Measurements from ENCODE around the gene PTAR1. TPM values are rescaled to one million over a fixed set of nuclear protein-coding genes. Genes with fewer than 3 reads are reported as not detected.

PTAR1 gene
- total RNA-seq, 1 experiment from 2014 or later = 32.2 TPM

DNA sequence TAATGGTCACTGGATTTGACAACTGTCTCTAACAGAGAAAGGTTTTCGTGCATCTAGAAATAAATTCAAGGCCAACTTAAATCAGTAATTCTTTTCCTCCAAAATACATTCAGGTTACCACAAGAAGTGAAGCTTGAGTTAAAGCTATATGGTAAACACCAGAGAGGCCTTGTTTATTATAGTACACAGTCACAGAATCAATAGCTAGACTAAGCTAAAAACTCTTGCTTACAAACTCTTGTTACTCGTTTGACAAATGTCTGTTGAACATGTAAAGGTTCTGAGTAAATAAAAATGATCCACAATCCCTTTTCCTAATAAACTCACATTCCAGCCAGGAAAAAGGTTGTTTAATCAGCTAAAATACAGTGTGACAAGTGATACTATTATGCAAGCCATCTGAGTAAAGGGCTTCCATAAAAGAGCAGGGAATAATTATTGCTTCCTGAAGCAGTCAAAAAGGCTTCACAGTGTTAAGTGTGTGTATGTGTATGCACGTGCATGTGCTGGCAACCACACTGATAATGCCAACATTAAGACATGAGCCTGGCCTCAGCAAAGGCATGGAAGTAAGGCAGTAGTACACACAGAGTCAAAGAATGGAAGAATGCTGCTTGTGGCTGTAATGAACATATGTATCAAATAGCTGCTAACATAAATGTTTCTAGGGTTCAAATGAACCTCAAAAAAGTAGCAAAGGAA, 12.8 kb downstream of the PTAR1 start:
- no peaks in the 10 kb centered on the region for H4K20me1 ChIP-seq (ENCODE audit: insufficient read depth)
- ATAC-seq = no peak
- no peak overlapping the region for H3K4me3 ChIP-seq (replicated peaks in 1 of 2; ENCODE audit: low read depth in 1 of 2, low read length in 2 of 2)
- H3K79me2 ChIP-seq (ENCODE audit: insufficient read depth, low read length) = peaks cover 53% of the 10 kb centered on the region
- BruUV-seq (replicated peaks) = no TSS peak
- no peak overlapping the region for H3K4me2 ChIP-seq (ENCODE audit: low read length)
- ChIA-PET POLR2A (no interaction called here), RAD21 (ENCODE audit: low non-redundant PET in 1 of 2, low total read pairs in 2 of 2, uncharacterized antibody in 2 of 2, unreplicated experiment in 2 of 2) (no interaction called here), CTCF (interaction anchor here (1.7 kb wide), 1 partner anchor 184 kb away, joined by 5 read pairs; no protein-coding TSS in a partner anchor)
- intact Hi-C loops (cut with micrococcal nuclease) = no loop called here
- H3K9me2 ChIP-seq (ENCODE audit: insufficient read depth) = no peaks in the 10 kb centered on the region
- no peaks in the 10 kb centered on the region for H3K9me3 ChIP-seq (ENCODE audit: control insufficient read depth in 1 of 2, insufficient read depth in 1 of 2, low read depth in 1 of 2, low read length in 2 of 2)
- TF ChIP-seq POLR2A (IDR thresholded peaks at IDR 0.05; ENCODE audit: borderline replicate concordance, extremely low read depth, insufficient read depth, insufficient read length) = no peak
- TF ChIP-seq FOSL1 (IDR thresholded peaks at IDR 0.05; ENCODE audit: low read depth) = no peak
- no peak for TF ChIP-seq EGR1 (IDR thresholded peaks at IDR 0.05; ENCODE audit: low read depth)
- no peak for TF ChIP-seq SIN3A (IDR thresholded peaks at IDR 0.05; ENCODE audit: low read depth)
- no peak for TF ChIP-seq EZH2phosphoT487 (IDR thresholded peaks at IDR 0.05; ENCODE audit: borderline replicate concordance)
- TF ChIP-seq YY1 (IDR thresholded peaks at IDR 0.05; ENCODE audit: extremely low read depth, insufficient replicate concordance, low read depth, low read length) = no peak
- TF ChIP-seq, protein P1, sequence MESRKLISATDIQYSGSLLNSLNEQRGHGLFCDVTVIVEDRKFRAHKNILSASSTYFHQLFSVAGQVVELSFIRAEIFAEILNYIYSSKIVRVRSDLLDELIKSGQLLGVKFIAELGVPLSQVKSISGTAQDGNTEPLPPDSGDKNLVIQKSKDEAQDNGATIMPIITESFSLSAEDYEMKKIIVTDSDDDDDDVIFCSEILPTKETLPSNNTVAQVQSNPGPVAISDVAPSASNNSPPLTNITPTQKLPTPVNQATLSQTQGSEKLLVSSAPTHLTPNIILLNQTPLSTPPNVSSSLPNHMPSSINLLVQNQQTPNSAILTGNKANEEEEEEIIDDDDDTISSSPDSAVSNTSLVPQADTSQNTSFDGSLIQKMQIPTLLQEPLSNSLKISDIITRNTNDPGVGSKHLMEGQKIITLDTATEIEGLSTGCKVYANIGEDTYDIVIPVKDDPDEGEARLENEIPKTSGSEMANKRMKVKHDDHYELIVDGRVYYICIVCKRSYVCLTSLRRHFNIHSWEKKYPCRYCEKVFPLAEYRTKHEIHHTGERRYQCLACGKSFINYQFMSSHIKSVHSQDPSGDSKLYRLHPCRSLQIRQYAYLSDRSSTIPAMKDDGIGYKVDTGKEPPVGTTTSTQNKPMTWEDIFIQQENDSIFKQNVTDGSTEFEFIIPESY (IDR thresholded peaks at IDR 0.05; ENCODE audit: extremely low read depth, insufficient replicate concordance, low read length) = no peak
- no peak for TF ChIP-seq TCF7L2 (IDR thresholded peaks at IDR 0.05; ENCODE audit: borderline replicate concordance, extremely low read depth, insufficient read depth, insufficient read length)
- TF ChIP-seq JUND (IDR thresholded peaks at IDR 0.05) = no peak
- TF ChIP-seq ELF1 (IDR thresholded peaks at IDR 0.05; ENCODE audit: borderline replicate concordance, low read depth) = no peak
- no peak for TF ChIP-seq MAX (IDR thresholded peaks at IDR 0.05)
- no peak for TF ChIP-seq CBX3 (IDR thresholded peaks at IDR 0.05; ENCODE audit: low read depth)
- no peak for TF ChIP-seq ZFX (IDR thresholded peaks at IDR 0.05)
- H3K9ac ChIP-seq (ENCODE audit: low read length) = no peak overlapping the region
- H3K27me3 ChIP-seq (ENCODE audit: insufficient read depth, low read length) = no peaks in the 10 kb centered on the region
- no peaks in the 10 kb centered on the region; a peak in 1 of 4 replicates for H3K4me1 ChIP-seq (ENCODE audit: control insufficient read depth in 1 of 2, insufficient read depth in 2 of 2, low read length in 2 of 2)
- no peak overlapping the region for H2AFZ ChIP-seq (ENCODE audit: low read depth, low read length, poor library complexity, severe bottlenecking)
- no peak overlapping the region for H3K27ac ChIP-seq (ENCODE audit: low read depth, low read length)
- H3K36me3 ChIP-seq (ENCODE audit: control insufficient read depth in 1 of 2, insufficient read depth in 2 of 2, low read length in 2 of 2) = no peaks in the 10 kb centered on the region; a peak in 1 of 4 replicates
- no peak for DNase-seq (ENCODE audit: low read depth, low spot score)
